Stomach (tissue), 4 donors: ENCODE results near the gene MYL12B.

Experiments
- CTCF ChIP-seq, 7 experiments: fragments of 450-650 bp in 4 of 7; fragments of 200-600 bp in 3 of 7; sonication (generic) in 3 of 7; IDR thresholded peaks; one replicate each; pipeline ENCODE4 v1.5.1; 2016 to 2019; ENCODE audit warnings: antibody characterized with exemption in 7 of 7, control low read depth in 2 of 7, mild to moderate bottlenecking in 1 of 7
- POLR2A ChIP-seq, 4 donors: fragments of 450-650 bp; IDR thresholded peaks; one replicate each; pipeline ENCODE4 v1.6.1; 2016; ENCODE audit warnings: antibody characterized with exemption in 4 of 4, control low read depth in 2 of 4, mild to moderate bottlenecking in 1 of 4, moderate library complexity in 1 of 4
- POLR2AphosphoS5 ChIP-seq, 3 donors: sonication (generic); formaldehyde crosslinking; IDR thresholded peaks; one replicate each; pipeline ENCODE4 v1.6.1; 2016; ENCODE audit warnings: antibody characterized with exemption in 3 of 3

GRCh38 chr18:3219631-3220335 is 42.1 kb upstream of the MYL12B start, which contains the start of gene MYOM1:
- TF ChIP-seq POLR2A (IDR thresholded peaks at IDR 0.05) (no peak), CTCF (IDR thresholded peaks at IDR 0.05) (no peak), POLR2AphosphoS5 (IDR thresholded peaks at IDR 0.05) (no peak)
